AG09309 (cell line): Measurements from ENCODE around the gene CIZ1.
"Not testable (repeated sequence)": the region's sequence is repeated elsewhere in the genome, so short reads cannot be mapped to it uniquely, and the experiment has no call there.

Experiments
- DNase-seq: peaks from one replicate; pipeline ENCODE4 v3.0.0-alpha.2; 2010; ENCODE audit warnings: low read depth
- H3K4me3 ChIP-seq: 2 replicates; pipeline ENCODE4 v1.5.1; 2011; ENCODE audit warnings: mild to moderate bottlenecking, low read depth, low read length, moderate library complexity; ENCODE audit not compliant: control insufficient read depth
- TF ChIP-seq, protein P1 (sequence below): IDR thresholded peaks from 2 replicates; pipeline ENCODE4 v1.5.1; 2011; ENCODE audit warnings: mild to moderate bottlenecking, low read depth, low read length, inconsistent platforms; ENCODE audit not compliant: insufficient read depth, control insufficient read depth; ENCODE audit errors: missing control alignments

The CIZ1 gene

GRCh38 chr9:128185979-128186965 is 5.1 kb downstream of the CIZ1 start:
- no peak for DNase-seq
- TF ChIP-seq, protein P1, sequence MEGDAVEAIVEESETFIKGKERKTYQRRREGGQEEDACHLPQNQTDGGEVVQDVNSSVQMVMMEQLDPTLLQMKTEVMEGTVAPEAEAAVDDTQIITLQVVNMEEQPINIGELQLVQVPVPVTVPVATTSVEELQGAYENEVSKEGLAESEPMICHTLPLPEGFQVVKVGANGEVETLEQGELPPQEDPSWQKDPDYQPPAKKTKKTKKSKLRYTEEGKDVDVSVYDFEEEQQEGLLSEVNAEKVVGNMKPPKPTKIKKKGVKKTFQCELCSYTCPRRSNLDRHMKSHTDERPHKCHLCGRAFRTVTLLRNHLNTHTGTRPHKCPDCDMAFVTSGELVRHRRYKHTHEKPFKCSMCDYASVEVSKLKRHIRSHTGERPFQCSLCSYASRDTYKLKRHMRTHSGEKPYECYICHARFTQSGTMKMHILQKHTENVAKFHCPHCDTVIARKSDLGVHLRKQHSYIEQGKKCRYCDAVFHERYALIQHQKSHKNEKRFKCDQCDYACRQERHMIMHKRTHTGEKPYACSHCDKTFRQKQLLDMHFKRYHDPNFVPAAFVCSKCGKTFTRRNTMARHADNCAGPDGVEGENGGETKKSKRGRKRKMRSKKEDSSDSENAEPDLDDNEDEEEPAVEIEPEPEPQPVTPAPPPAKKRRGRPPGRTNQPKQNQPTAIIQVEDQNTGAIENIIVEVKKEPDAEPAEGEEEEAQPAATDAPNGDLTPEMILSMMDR: no peak

GRCh38 chr9:128182893-128183588 is 8.3 kb downstream of the CIZ1 start:
- no peak overlapping the region for H3K4me3 ChIP-seq
- TF ChIP-seq, protein P1: no peak
- DNase-seq: no peak

More at GRCh38 chr9:128185979-128186965, 5.1 kb downstream of the CIZ1 start:
- H3K4me3 ChIP-seq: no peak overlapping the region

GRCh38 chr9:128181480-128181879 is 9.9 kb downstream of the CIZ1 start:
- TF ChIP-seq, protein P1: peak; percentile 61
- not testable (repeated sequence) for DNase-seq, H3K4me3 ChIP-seq

DNA sequence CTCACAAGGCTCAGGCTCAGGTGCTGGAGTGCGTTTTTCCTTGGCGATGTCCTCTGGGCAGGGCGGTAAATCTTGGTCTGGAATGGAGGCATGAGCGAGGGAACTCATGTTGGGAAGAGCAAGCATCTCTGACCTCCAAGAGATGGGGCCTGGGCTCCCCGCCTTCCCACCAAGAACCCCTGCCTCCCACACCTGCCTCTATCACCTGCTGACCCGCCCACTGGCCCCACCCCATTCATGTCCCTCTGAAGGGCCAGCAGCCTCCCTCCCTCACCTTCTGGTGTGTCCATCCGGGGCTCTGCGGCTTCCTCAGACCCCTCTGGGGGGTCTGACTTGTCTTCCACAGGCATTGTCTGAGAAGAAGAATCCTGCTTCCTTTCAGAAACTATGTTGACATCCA is 10.9 kb downstream of the CIZ1 start:
- no peak for DNase-seq
- TF ChIP-seq, protein P1: no peak
- H3K4me3 ChIP-seq: no peak overlapping the region

DNA sequence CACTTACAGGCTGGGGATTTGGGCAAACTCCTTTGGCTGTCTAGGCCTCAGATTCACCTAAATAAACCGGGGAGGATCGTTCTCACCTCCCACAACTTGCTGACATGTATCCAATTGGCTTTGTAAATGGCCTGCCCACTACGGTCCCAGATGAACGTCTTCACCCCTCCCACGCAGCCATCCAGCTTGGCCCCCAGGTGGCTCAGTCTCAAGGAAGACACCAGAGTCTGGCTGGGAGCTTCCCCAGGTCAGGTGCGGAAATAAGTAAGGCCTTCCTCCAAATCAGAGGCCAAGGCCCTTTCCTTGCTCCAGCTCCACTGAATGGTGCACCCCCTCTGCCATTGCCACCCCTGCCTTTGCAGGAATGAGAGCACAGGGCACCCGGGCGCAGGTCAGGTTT is 11.4 kb downstream of the CIZ1 start:
- no peak for DNase-seq
- no peak overlapping the region for H3K4me3 ChIP-seq
- TF ChIP-seq, protein P1: no peak

- no peak overlapping the region for H3K4me3 ChIP-seq
- DNase-seq: no peak
- TF ChIP-seq, protein P1: no peak
These were observed 12.5 kb downstream of the CIZ1 start for GRCh38 chr9:128178806-128179431.
